HCT116 (cell line): Measurements from ENCODE around the gene UXS1. TPM values are rescaled to one million over a fixed set of nuclear protein-coding genes. Genes with fewer than 3 reads are reported as not detected.
A peak's percentile ranks its signal among the peaks of the same experiment; 100 is the strongest.

ENCODE experiments used
- ATAC-seq: fragments of 200-7000 bp; cut with Tn5 transposase; 2 replicates; pipeline ENCODE4 v1.9.1; 2020; ENCODE audit warnings: mild to moderate bottlenecking, moderate library complexity
- BruUV-seq: library from RNA; stranded (reverse); fragments of 400-500 nt; replicated peaks from 2 replicates; lab custom pipeline; 2021; lab: Mats Ljungman, UMichigan
- CTCF ChIA-PET: fragments of 300-600 bp; sonication (Branson Sonifier 250); formaldehyde crosslinking; loops from one replicate; lab custom pipeline; 2021; ENCODE audit warnings: antibody characterized with exemption; lab: Charles Lee
- POLR2A ChIA-PET: fragments of 300-600, 350-600 bp; sonication (Branson Sonifier 250); formaldehyde crosslinking; loops from one replicate; lab custom pipeline; 2021; ENCODE audit warnings: antibody characterized with exemption; lab: Charles Lee
- RAD21 ChIA-PET, 2 experiments: fragments of 300-600 bp; sonication (Branson Sonifier 250); formaldehyde crosslinking; loops; one replicate each; lab custom pipeline; 2023; ENCODE audit warnings: low total read pairs in 2 of 2; ENCODE audit not compliant: uncharacterized antibody in 2 of 2, unreplicated experiment in 2 of 2, low non-redundant PET in 1 of 2; lab: Charles Lee
- DNase-seq: peaks from one replicate; pipeline ENCODE4 v3.0.0-alpha.2; 2010; ENCODE audit warnings: low read depth, low spot score
- H2AFZ ChIP-seq: fragments of 200-600 bp; shearing (Covaris generic), sonication (generic); 2 replicates; pipeline ENCODE4 v1.6.1; 2017; ENCODE audit warnings: low read depth, mixed run types, mixed read lengths, antibody characterized with exemption, low read length; ENCODE audit not compliant: poor library complexity, severe bottlenecking
- H3K27ac ChIP-seq: 2 replicates; pipeline ENCODE4 v1.5.1; 2012; ENCODE audit warnings: low read depth, low read length
- H3K27me3 ChIP-seq: fragments of 200-600 bp; sonication (generic); 2 replicates; pipeline ENCODE4 v1.6.1; 2016; ENCODE audit warnings: mixed run types, low read length, mixed read lengths; ENCODE audit not compliant: insufficient read depth
- H3K36me3 ChIP-seq, 2 experiments: fragments of 200-500 bp in 1 of 2; fragments of 200-600 bp in 1 of 2; sonication (Bioruptor generic) in 1 of 2; sonication (generic) in 1 of 2; 2 replicates each; pipeline versions ENCODE4 v1.5.1 to v1.6.1; 2014 to 2016; ENCODE audit warnings: low read length in 2 of 2, inconsistent platforms in 1 of 2, mixed read lengths in 1 of 2, mixed run types in 1 of 2; ENCODE audit not compliant: insufficient read depth in 2 of 2, control insufficient read depth in 1 of 2
- H3K4me1 ChIP-seq, 2 experiments: fragments of 200-600 bp in 1 of 2; sonication (generic) in 1 of 2; 2 replicates each; pipeline versions ENCODE4 v1.5.1 to v1.6.1; 2012 to 2017; ENCODE audit warnings: low read length in 2 of 2, inconsistent platforms in 1 of 2, mild to moderate bottlenecking in 1 of 2, mixed read lengths in 1 of 2, mixed run types in 1 of 2, moderate library complexity in 1 of 2; ENCODE audit not compliant: insufficient read depth in 2 of 2, control insufficient read depth in 1 of 2
- H3K4me2 ChIP-seq: fragments of 200-600 bp; sonication (generic); 2 replicates; pipeline ENCODE4 v1.6.1; 2017; ENCODE audit warnings: mixed run types, low read length, mixed read lengths
- H3K4me3 ChIP-seq, 2 experiments: fragments of 200-600 bp in 1 of 2; sonication (generic) in 1 of 2; replicated peaks in 1 of 2; 2 replicates each; pipeline ENCODE4 v1.5.1; 2011 to 2016; ENCODE audit warnings: low read length in 2 of 2, control low read depth in 1 of 2, low read depth in 1 of 2, mild to moderate bottlenecking in 1 of 2, mixed read lengths in 1 of 2, mixed run types in 1 of 2
- H3K79me2 ChIP-seq: fragments of 200-600 bp; sonication (generic); 2 replicates; pipeline ENCODE4 v1.6.1; 2017; ENCODE audit warnings: mild to moderate bottlenecking, mixed run types, low read length, moderate library complexity, mixed read lengths; ENCODE audit not compliant: insufficient read depth
- H3K9ac ChIP-seq: fragments of 200-600 bp; sonication (generic); 2 replicates; pipeline ENCODE4 v1.6.1; 2016; ENCODE audit warnings: low read length, mixed read lengths
- H3K9me2 ChIP-seq: fragments of 200-600 bp; sonication (generic), shearing (Covaris generic); 2 replicates; pipeline ENCODE4 v1.6.1; 2017; ENCODE audit warnings: mixed run types, mild to moderate bottlenecking, moderate library complexity; ENCODE audit not compliant: insufficient read depth
- H3K9me3 ChIP-seq, 2 experiments: fragments of 200-500 bp in 1 of 2; fragments of 200-600 bp in 1 of 2; sonication (Bioruptor generic) in 1 of 2; sonication (generic) in 1 of 2; 2 replicates each; pipeline ENCODE4 v1.6.1; 2014 to 2017; ENCODE audit warnings: low read length in 2 of 2, mixed read lengths in 2 of 2, inconsistent platforms in 1 of 2, low read depth in 1 of 2, mild to moderate bottlenecking in 1 of 2, mixed run types in 1 of 2, moderate library complexity in 1 of 2; ENCODE audit not compliant: control insufficient read depth in 1 of 2, insufficient read depth in 1 of 2
- H4K20me1 ChIP-seq: fragments of 200-600 bp; sonication (generic), shearing (Covaris generic); 2 replicates; pipeline ENCODE4 v1.6.1; 2017; ENCODE audit warnings: mixed run types, mild to moderate bottlenecking, moderate library complexity; ENCODE audit not compliant: insufficient read depth
- CBX3 ChIP-seq: IDR thresholded peaks from 2 replicates; pipeline ENCODE4 v1.6.1; 2012; ENCODE audit warnings: low read depth
- ELF1 ChIP-seq: IDR thresholded peaks from 2 replicates; pipeline ENCODE4 v1.6.1; 2012; ENCODE audit warnings: low read depth, borderline replicate concordance
- JUND ChIP-seq: IDR thresholded peaks from 2 replicates; pipeline ENCODE4 v1.6.1; 2012
- SIN3A ChIP-seq: IDR thresholded peaks from 2 replicates; pipeline ENCODE4 v1.6.1; 2012; ENCODE audit warnings: low read depth
- SP1 ChIP-seq: IDR thresholded peaks from 2 replicates; pipeline ENCODE4 v1.6.1; 2012; ENCODE audit warnings: low read depth
- SRF ChIP-seq: IDR thresholded peaks from 2 replicates; pipeline ENCODE4 v1.6.1; 2012; ENCODE audit warnings: low read depth
- ZFX ChIP-seq: fragments of 450-650 bp; IDR thresholded peaks from 2 replicates; pipeline ENCODE4 v1.6.1; 2017
- intact Hi-C: fragments of 100-400 bp; cut with micrococcal nuclease; formaldehyde crosslinking; loops from 2 replicates; pipeline ENCODE4 v1.10.0; 2022
- total RNA-seq: library from RNA; stranded (reverse); gene quantifications from one replicate; pipeline ENCODE4 v1.2.1, GENCODE V29; 2021; ENCODE audit not compliant: unreplicated experiment
- TF ChIP-seq, protein P1 (sequence below): IDR thresholded peaks from 2 replicates; pipeline ENCODE4 v1.6.1; 2012

The UXS1 gene
- total RNA-seq, 1 experiment from 2014 or later = 45.7 TPM

DNA sequence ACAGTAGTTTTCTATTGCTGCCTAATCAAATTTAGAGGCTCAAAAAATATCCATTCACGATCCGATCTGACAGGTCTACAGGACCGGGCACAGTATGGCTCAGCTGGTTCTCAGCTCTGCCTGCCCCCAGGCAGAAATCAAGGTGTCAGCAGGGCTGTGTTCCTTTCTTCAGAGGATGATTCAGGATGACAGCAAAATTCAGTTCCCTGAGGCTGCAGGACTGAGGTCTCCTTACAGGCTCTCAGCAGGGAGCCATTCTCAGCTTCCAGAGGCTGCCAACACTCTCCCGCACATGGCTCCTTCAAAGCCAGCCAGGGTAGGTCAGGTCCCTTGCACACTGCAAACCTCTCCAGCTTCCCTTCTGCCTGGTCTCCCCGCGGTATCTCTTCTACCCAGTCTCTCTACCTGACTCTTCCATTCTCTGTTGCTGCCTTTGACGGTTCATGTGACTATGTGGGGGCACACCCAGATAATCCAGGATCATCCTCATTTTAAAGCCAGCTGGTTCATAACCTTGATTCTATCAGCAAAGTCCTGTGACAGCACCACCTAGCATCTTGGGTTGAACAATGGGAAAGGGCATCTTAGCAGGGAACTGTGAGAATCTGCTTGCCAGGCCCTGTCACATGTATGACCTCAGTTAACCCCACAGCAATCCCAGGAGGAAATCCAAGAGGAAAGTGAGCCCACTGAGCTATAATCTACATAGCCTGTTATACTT is 50.4 kb downstream of the UXS1 start:
- Histone ChIP-seq H3K36me3 (no peaks in the 10 kb centered on the region; a peak in 1 of 4 replicates), H2AFZ (no peak overlapping the region), H3K27ac (no peak overlapping the region), H4K20me1 (no peaks in the 10 kb centered on the region), H3K9me3 (no peaks in the 10 kb centered on the region), H3K9ac (no peak overlapping the region), H3K27me3 (no peaks in the 10 kb centered on the region), H3K4me2 (peak overlapping the region; percentile 24; the same call in 1 of the 2 replicates), H3K4me1 (peaks cover 3 to 17% of the 10 kb centered on the region in 2 experiments; a peak in 3 of 4 replicates), H3K9me2 (no peaks in the 10 kb centered on the region), H3K79me2 (peaks cover 2% of the 10 kb centered on the region; the same call in 1 of the 2 replicates), H3K4me3 (no peak overlapping the region)
- POLR2A ChIA-PET = no interaction called here
- RAD21 ChIA-PET = no interaction called here
- CTCF ChIA-PET = no interaction called here
- TF ChIP-seq JUND (no peak), ELF1 (no peak), ZFX (no peak)
- ATAC-seq = peak; percentile 36
- intact Hi-C loops = no loop called here
- DNase-seq = no peak
- BruUV-seq = no TSS peak

GRCh38 chr2:106142683-106143082 is 51.4 kb downstream of the UXS1 start:
- no TSS peak for BruUV-seq

More at GRCh38 chr2:106142683-106143082, 51.4 kb downstream of the UXS1 start:
- Histone ChIP-seq H3K4me3 (no peak overlapping the region), H2AFZ (no peak overlapping the region), H3K4me2 (no peak overlapping the region), H3K9me3 (no peaks in the 10 kb centered on the region), H4K20me1 (no peaks in the 10 kb centered on the region), H3K27me3 (no peaks in the 10 kb centered on the region), H3K9me2 (no peaks in the 10 kb centered on the region), H3K9ac (no peak overlapping the region), H3K79me2 (peaks cover 2% of the 10 kb centered on the region; the same call in 1 of the 2 replicates), H3K36me3 (no peaks in the 10 kb centered on the region; a peak in 1 of 4 replicates), H3K4me1 (peaks cover 3 to 16% of the 10 kb centered on the region in 2 experiments; a peak in 3 of 4 replicates), H3K27ac (no peak overlapping the region)
- intact Hi-C loops = no loop called here
- ChIA-PET POLR2A (no interaction called here), CTCF (no interaction called here), RAD21 (no interaction called here)
- no peak for TF ChIP-seq SRF
- TF ChIP-seq SIN3A = no peak
- TF ChIP-seq, protein P1, sequence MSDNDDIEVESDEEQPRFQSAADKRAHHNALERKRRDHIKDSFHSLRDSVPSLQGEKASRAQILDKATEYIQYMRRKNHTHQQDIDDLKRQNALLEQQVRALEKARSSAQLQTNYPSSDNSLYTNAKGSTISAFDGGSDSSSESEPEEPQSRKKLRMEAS = no peak
- no peak for TF ChIP-seq CBX3
- no peak for TF ChIP-seq SP1
- DNase-seq (no peak), ATAC-seq (no peak)
